ENCODE results near the gene TMEM252. TPM values are rescaled to one million over a fixed set of nuclear protein-coding genes. Genes with fewer than 3 reads are reported as not detected.

TMEM252 gene
- total RNA-seq, 1 experiment from 2014 or later: not detected

DNA sequence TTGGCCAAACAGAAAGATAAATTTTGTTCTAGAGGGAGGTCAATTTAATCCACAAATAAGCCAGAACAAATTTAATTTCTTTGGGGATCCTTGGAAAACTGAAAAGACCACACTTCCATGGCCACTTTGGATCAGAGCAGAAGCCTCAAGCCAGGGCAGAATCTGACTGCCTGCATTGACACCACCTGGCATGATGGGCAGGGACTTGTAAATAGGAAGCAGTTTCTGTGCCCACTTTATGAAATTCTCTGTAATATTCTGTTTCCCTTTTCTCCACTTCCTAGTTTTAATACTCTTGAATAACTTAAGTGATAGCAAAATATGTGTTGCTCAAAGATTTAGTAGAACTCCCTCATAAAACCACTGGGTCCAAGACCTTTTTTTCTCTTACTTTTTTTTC, 6.7 kb upstream of the TMEM252 start:
- H3K79me2 ChIP-seq (ENCODE audit: low read length): no peaks in the 10 kb centered on the region
- no peaks in the 10 kb centered on the region for H3F3A ChIP-seq (ENCODE audit: low read length, unreplicated experiment)
- ATAC-seq: no peak
- H3K9me3 ChIP-seq (ENCODE audit: low read length): no peaks in the 10 kb centered on the region
- intact Hi-C loops (cut with micrococcal nuclease): no loop called here
- no peaks in the 10 kb centered on the region for H3K9me2 ChIP-seq (replicated peaks; ENCODE audit: low read length)
- no peak overlapping the region for H3K9ac ChIP-seq (ENCODE audit: low read length)
- ChIA-PET CTCF (no interaction called here), POLR2A (ENCODE audit: unreplicated experiment) (no interaction called here)
- no peak overlapping the region for H3K27ac ChIP-seq (ENCODE audit: low read length)
- no peak overlapping the region for H2AFZ ChIP-seq (ENCODE audit: low read length)
- DNase-seq: no peak
- no peaks in the 10 kb centered on the region for H3K36me3 ChIP-seq (ENCODE audit: low read depth, low read length)
- TF ChIP-seq, protein P1, sequence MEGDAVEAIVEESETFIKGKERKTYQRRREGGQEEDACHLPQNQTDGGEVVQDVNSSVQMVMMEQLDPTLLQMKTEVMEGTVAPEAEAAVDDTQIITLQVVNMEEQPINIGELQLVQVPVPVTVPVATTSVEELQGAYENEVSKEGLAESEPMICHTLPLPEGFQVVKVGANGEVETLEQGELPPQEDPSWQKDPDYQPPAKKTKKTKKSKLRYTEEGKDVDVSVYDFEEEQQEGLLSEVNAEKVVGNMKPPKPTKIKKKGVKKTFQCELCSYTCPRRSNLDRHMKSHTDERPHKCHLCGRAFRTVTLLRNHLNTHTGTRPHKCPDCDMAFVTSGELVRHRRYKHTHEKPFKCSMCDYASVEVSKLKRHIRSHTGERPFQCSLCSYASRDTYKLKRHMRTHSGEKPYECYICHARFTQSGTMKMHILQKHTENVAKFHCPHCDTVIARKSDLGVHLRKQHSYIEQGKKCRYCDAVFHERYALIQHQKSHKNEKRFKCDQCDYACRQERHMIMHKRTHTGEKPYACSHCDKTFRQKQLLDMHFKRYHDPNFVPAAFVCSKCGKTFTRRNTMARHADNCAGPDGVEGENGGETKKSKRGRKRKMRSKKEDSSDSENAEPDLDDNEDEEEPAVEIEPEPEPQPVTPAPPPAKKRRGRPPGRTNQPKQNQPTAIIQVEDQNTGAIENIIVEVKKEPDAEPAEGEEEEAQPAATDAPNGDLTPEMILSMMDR (conservative IDR thresholded peaks at IDR 0.05; ENCODE audit: low read depth, low read length): no peak
- TF ChIP-seq EZH2phosphoT487 (IDR thresholded peaks at IDR 0.05; ENCODE audit: borderline replicate concordance, low read length) (no peak), EZH2 (IDR thresholded peaks at IDR 0.05; ENCODE audit: low read length, unreplicated experiment) (no peak)
- H3K27me3 ChIP-seq (ENCODE audit: low read length): no peaks in the 10 kb centered on the region
- H3K4me2 ChIP-seq (ENCODE audit: low read length): no peak overlapping the region
- peaks cover 18% of the 10 kb centered on the region for H3K4me1 ChIP-seq (ENCODE audit: insufficient read depth, low read length)
- no peaks in the 10 kb centered on the region for H4K20me1 ChIP-seq (ENCODE audit: low read length)
- BruUV-seq (replicated peaks): no TSS peak
- no peak overlapping the region for H3K4me3 ChIP-seq (ENCODE audit: low read length)

DNA sequence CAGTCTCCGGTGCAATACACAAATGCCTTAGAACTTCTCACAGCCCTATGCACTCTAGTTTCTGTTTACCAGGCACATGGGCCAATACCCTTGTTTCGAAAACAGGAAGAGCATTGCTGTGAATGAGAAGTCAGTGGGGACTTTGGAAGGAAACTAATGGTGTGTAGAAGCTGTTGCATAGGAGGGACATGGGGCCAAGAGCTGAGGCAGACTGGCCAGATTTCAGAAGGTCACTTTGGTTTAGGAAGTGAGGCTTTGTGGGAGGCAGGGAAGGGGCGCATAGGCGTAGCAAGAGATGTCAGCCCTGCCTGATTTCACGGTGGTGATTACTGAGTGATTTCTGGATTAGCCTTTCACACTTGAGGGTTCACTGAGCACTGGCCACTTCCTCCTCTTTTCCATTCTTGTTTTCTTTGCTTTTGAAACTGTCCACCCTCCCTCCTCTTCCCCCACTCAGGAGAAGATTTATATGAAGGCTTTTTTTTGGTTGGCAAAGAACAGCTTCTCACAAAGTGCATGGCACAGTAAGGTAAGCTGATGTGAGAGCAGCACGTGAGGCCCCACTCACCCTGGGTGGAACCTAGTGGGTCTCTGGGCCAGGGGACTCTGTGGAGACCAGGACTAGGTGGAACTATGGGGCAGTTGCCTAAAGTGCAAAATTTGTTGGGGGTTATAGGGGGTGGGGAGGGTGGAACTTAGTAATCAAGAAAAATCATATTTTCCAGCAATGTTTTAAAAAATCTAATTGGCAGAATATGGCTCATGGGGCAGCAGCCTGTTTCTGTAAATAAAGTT, 6.1 kb upstream of the TMEM252 start:
- Histone ChIP-seq H4K20me1 (ENCODE audit: low read length) (no peaks in the 10 kb centered on the region), H3F3A (ENCODE audit: low read length, unreplicated experiment) (no peaks in the 10 kb centered on the region), H2AFZ (ENCODE audit: low read length) (no peak overlapping the region), H3K9ac (ENCODE audit: low read length) (no peak overlapping the region), H3K79me2 (ENCODE audit: low read length) (no peaks in the 10 kb centered on the region), H3K4me2 (ENCODE audit: low read length) (no peak overlapping the region), H3K9me3 (ENCODE audit: low read length) (no peaks in the 10 kb centered on the region), H3K4me1 (ENCODE audit: insufficient read depth, low read length) (peaks cover 12% of the 10 kb centered on the region), H3K9me2 (replicated peaks; ENCODE audit: low read length) (no peaks in the 10 kb centered on the region), H3K4me3 (ENCODE audit: low read length) (no peak overlapping the region), H3K27ac (ENCODE audit: low read length) (no peak overlapping the region), H3K36me3 (ENCODE audit: low read depth, low read length) (no peaks in the 10 kb centered on the region), H3K27me3 (ENCODE audit: low read length) (no peaks in the 10 kb centered on the region)
- POLR2A ChIA-PET (ENCODE audit: unreplicated experiment): no interaction called here
- intact Hi-C loops (cut with micrococcal nuclease): no loop called here
- CTCF ChIA-PET: no interaction called here
- BruUV-seq (replicated peaks): no TSS peak
- TF ChIP-seq EZH2phosphoT487 (IDR thresholded peaks at IDR 0.05; ENCODE audit: borderline replicate concordance, low read length): no peak
- no peak for TF ChIP-seq EZH2 (IDR thresholded peaks at IDR 0.05; ENCODE audit: low read length, unreplicated experiment)
- DNase-seq: no peak
- no peak for ATAC-seq

DNA sequence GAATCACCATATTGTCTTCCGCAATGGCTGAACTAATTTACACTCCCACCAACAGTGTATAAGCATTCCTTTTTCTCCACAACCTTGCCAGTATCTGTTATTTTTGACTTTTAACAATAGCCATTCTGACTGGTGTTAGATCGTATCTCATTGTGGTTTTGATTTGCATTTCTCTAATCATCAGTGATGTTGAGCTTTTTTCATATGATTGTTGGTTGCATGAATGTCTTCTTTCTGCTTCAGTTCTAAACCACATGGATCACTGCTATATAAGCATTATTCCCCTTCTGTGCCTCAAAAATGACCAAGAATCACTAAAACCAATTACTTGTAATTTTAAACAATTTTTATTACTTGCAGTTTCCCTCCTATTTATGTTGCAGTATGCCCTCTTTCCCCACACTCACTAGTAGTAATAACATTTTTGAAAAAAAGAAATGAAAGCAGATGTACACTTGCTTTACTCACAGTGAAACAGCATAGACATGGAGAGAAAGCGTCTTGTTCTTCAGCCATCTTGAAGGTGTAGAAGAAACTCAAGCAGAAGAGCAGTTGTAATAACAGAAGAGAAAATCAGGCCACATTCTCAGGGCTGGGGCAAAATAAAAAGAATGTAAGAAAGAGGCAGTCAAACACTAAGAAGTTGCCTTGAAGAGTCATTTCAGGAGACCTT, 4.5 kb upstream of the TMEM252 start:
- ChIA-PET CTCF (no interaction called here), POLR2A (ENCODE audit: unreplicated experiment) (no interaction called here)
- no peak overlapping the region for H3K4me2 ChIP-seq (ENCODE audit: low read length)
- DNase-seq (no peak), ATAC-seq (no peak)
- no peaks in the 10 kb centered on the region for H3K27me3 ChIP-seq (ENCODE audit: low read length)
- no peak overlapping the region for H3K4me3 ChIP-seq (ENCODE audit: low read length)
- H3K9me2 ChIP-seq (replicated peaks; ENCODE audit: low read length): no peaks in the 10 kb centered on the region
- H3F3A ChIP-seq (ENCODE audit: low read length, unreplicated experiment): no peaks in the 10 kb centered on the region
- TF ChIP-seq, protein P1 (conservative IDR thresholded peaks at IDR 0.05; ENCODE audit: low read depth, low read length): no peak
- TF ChIP-seq EZH2phosphoT487 (IDR thresholded peaks at IDR 0.05; ENCODE audit: borderline replicate concordance, low read length): no peak
- no peak for TF ChIP-seq EZH2 (IDR thresholded peaks at IDR 0.05; ENCODE audit: low read length, unreplicated experiment)
- no peaks in the 10 kb centered on the region for H3K36me3 ChIP-seq (ENCODE audit: low read depth, low read length)
- H3K4me1 ChIP-seq (ENCODE audit: insufficient read depth, low read length): no peaks in the 10 kb centered on the region
- no peak overlapping the region for H3K9ac ChIP-seq (ENCODE audit: low read length)
- no peaks in the 10 kb centered on the region for H3K79me2 ChIP-seq (ENCODE audit: low read length)
- H2AFZ ChIP-seq (ENCODE audit: low read length): no peak overlapping the region
- no peak overlapping the region for H3K27ac ChIP-seq (ENCODE audit: low read length)
- no peaks in the 10 kb centered on the region for H3K9me3 ChIP-seq (ENCODE audit: low read length)
- intact Hi-C loops (cut with micrococcal nuclease): no loop called here
- no TSS peak for BruUV-seq (replicated peaks)
- H4K20me1 ChIP-seq (ENCODE audit: low read length): no peaks in the 10 kb centered on the region
